ENCODE measurements around the gene GPRC5C.

GPRC5C gene

GRCh38 chr17:74466111-74466827 is 34.4 kb downstream of the GPRC5C start, which contains the start of gene CD300A:
Gene CD300A (plus strand): TSS chr17:74466634. CDS start chr17:74466704, 70 bp downstream.
- no peak for TF ChIP-seq CTCF (IDR thresholded peaks at IDR 0.05; ENCODE audit: low read depth, low read length)
- DNase-seq (ENCODE audit: extremely low read depth, low read depth) = no peak

- no peak for DNase-seq (ENCODE audit: extremely low read depth, low read depth)
- TF ChIP-seq CTCF (IDR thresholded peaks at IDR 0.05; ENCODE audit: low read depth, low read length) = no peak
Observed at GRCh38 chr17:74466828-74467184, 34.9 kb downstream of the GPRC5C start.

- no peak for TF ChIP-seq CTCF (IDR thresholded peaks at IDR 0.05; ENCODE audit: low read depth, low read length)
- no peak for DNase-seq (ENCODE audit: extremely low read depth, low read depth)
Observed at GRCh38 chr17:74467221-74467951, 35.5 kb downstream of the GPRC5C start.

- no peak for DNase-seq (ENCODE audit: extremely low read depth, low read depth)
- no peak for TF ChIP-seq CTCF (IDR thresholded peaks at IDR 0.05; ENCODE audit: low read depth, low read length)
Observed at GRCh38 chr17:74471341-74471740, 39.5 kb downstream of the GPRC5C start.

GRCh38 chr17:74472890-74473289 is 41.0 kb downstream of the GPRC5C start:
- no peak for TF ChIP-seq CTCF (IDR thresholded peaks at IDR 0.05; ENCODE audit: low read depth, low read length)
- DNase-seq (ENCODE audit: extremely low read depth, low read depth) = no peak

GRCh38 chr17:74473294-74473693 is 41.4 kb downstream of the GPRC5C start:
- no peak for DNase-seq (ENCODE audit: extremely low read depth, low read depth)
- no peak for TF ChIP-seq CTCF (IDR thresholded peaks at IDR 0.05; ENCODE audit: low read depth, low read length)

- DNase-seq (ENCODE audit: extremely low read depth, low read depth) = no peak
- no peak for TF ChIP-seq CTCF (IDR thresholded peaks at IDR 0.05; ENCODE audit: low read depth, low read length)
Observed at GRCh38 chr17:74474043-74474792, 42.3 kb downstream of the GPRC5C start.
